GM12872 (cell line): ENCODE data around the gene KIF26A.

Experiments used
- CTCF ChIP-seq: IDR thresholded peaks from 3 replicates; pipeline ENCODE4 v1.5.1; 2011; ENCODE audit warnings: low read depth, mild to moderate bottlenecking, low read length, moderate library complexity; ENCODE audit not compliant: insufficient read depth

Gene KIF26A

GRCh38 chr14:104220215-104221070 lies 82.1 kb downstream of the KIF26A start:
- TF ChIP-seq CTCF = no peak

DNA sequence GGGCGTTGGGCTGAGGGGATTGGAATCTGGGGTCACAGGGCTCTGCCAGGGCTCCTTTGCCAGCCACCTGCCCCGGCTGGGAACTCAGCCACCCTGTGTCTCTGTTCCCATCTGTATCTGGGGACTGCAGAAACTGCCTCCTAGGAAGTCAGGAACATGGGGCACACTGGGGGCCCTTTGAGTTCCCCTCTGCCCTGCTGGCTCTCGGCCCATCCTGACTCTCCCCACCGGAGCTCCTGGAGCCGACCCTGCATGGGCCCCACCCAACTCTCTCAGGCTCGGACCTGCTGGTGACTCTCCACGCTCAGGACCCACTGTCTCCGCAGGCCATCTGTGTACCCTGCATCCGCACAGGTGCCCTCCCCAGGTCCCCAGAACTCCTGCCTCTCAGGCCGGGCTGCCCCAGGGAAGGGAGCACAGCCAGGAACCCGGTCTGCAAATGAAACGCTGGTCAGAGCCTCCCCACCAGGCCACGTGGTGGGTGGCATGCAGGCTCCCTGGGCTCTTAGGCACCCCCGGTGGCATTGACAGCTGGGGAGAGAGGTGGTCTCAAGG lies 82.8 kb downstream of the KIF26A start:
- TF ChIP-seq CTCF = no peak

GRCh38 chr14:104221636-104222369 lies 83.4 kb downstream of the KIF26A start:
- no peak for TF ChIP-seq CTCF

DNA sequence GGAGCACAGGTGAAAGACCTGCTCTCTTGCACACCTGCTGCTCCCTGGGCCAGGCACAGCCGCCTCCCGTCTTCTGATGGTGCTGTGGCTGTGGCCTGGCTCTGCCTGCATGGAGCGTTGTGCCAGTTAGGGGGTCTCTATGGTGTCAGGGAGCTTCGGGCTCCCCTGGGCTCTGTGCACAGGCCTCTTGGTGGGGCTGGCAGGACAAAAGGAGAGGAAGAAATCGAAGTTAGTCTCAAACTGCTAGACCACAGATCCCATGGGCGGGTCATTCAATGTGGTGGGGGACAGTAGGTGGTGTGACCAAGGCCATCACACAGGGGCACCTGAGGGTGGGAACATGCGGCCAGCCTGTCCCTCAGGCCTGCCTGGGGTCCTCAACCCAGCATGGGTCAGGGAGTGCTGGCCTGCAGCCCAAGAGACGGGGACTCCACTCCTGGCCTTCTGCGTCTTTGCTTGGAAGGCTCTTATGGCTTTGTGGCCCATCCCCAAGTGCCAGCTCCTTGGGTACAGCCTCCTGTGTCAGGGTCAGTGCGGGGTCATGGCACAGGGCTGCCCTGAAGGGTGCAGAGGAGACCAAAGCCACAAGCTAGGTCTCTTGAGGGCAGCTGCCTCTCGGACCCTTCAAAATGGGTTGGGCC lies 84.1 kb downstream of the KIF26A start:
- no peak for TF ChIP-seq CTCF

DNA sequence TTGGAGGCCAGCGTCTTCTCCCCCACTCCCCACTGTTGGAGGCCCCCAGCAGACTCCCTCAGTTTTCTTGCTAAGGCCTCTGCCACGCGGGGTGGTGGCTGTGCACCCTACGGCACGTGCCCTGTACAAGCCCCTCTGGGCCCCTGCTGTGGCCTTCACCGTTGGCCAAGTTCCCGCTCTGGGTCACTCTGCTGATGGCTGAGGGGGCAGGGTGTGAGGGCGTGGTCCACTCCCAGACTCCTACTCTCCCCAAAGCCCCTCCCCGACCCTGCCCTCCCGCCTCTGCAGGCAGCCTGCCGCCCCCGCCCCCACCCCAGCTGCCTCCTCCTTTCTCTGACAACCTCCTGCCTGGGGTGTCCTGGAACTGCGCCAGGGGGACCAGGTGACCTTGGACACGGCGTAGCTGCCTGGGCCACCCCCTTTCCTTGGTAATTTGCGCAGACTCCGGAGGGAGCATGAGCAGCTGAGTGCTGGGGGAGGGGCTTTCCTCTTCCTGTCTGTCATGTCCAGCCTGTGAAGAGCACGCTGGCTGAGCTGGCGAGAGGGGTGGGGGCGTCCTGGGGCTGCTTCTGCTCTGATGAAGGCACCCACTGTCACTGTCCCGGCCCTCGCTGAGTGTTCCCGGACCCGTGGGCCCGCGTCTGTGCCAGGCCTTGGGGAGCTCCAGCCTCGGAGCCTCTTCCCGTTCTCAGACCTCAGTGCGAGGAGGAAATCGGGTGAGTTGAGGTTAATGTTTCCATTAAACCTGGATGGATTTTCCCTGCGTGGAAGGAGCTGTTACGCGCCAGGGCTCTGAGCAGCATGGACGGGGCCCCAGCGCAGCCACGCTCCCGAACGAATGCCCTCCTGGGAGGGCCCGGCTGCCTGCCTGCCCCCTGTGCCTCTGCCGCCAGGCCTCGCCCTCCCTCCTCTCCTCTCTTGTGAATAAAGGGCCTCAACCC lies 85.0 kb downstream of the KIF26A start:
- no peak for TF ChIP-seq CTCF

- no peak for TF ChIP-seq CTCF
Observed at GRCh38 chr14:104224131-104224505, 85.7 kb downstream of the KIF26A start.
